Osteoblast (primary cell): Measurements from ENCODE around the gene IL5. TPM values are rescaled to one million over a fixed set of nuclear protein-coding genes. Genes with fewer than 3 reads are reported as not detected.

Experiments
- DNase-seq: peaks from one replicate; pipeline ENCODE4 v3.0.0; 2011; ENCODE audit warnings: low spot score, mixed read lengths; ENCODE audit not compliant: insufficient read length; ENCODE audit errors: missing footprints
- H2AFZ ChIP-seq: 2 replicates; pipeline ENCODE4 v1.6.0; 2011; ENCODE audit warnings: mild to moderate bottlenecking, low read length
- H3K27ac ChIP-seq: 2 replicates; pipeline ENCODE4 v1.5.1; 2011; ENCODE audit warnings: mild to moderate bottlenecking, low read depth, low read length, moderate library complexity
- H3K27me3 ChIP-seq: 2 replicates; pipeline ENCODE4 v1.6.0; 2012; ENCODE audit warnings: mild to moderate bottlenecking, control low read depth, inconsistent platforms, low read length, moderate library complexity; ENCODE audit not compliant: insufficient read depth
- H3K36me3 ChIP-seq: 2 replicates; pipeline ENCODE4 v1.5.1; 2011; ENCODE audit warnings: mild to moderate bottlenecking, low read length, control low read depth, moderate library complexity; ENCODE audit not compliant: insufficient read depth
- H3K4me1 ChIP-seq: 2 replicates; pipeline ENCODE4 v1.5.1; 2011; ENCODE audit warnings: mild to moderate bottlenecking, low read length, control low read depth, moderate library complexity; ENCODE audit not compliant: insufficient read depth
- H3K4me2 ChIP-seq: 2 replicates; pipeline ENCODE4 v1.6.0; 2011; ENCODE audit warnings: mild to moderate bottlenecking, low read length; ENCODE audit not compliant: insufficient read depth
- H3K4me3 ChIP-seq: fragments of 200-600 bp; sonication (generic); 3 replicates; pipeline ENCODE4 v1.5.1; 2012; ENCODE audit warnings: mild to moderate bottlenecking, low read length, inconsistent platforms; ENCODE audit not compliant: insufficient read depth
- H3K79me2 ChIP-seq: 2 replicates; pipeline ENCODE4 v1.6.0; 2012; ENCODE audit warnings: mild to moderate bottlenecking, low read length, control low read depth, inconsistent platforms; ENCODE audit not compliant: insufficient read depth
- H3K9me3 ChIP-seq: 2 replicates; pipeline ENCODE4 v1.5.1; 2011; ENCODE audit warnings: low read depth, low read length, control low read depth
- H4K20me1 ChIP-seq: 2 replicates; pipeline ENCODE4 v1.6.0; 2012; ENCODE audit warnings: mild to moderate bottlenecking, low read length, control low read depth; ENCODE audit not compliant: insufficient read depth
- CTCF ChIP-seq: IDR thresholded peaks from 2 replicates; pipeline ENCODE4 v1.5.1; 2011; ENCODE audit warnings: mild to moderate bottlenecking, low read depth, low read length, moderate library complexity; ENCODE audit errors: extremely low read depth
- total RNA-seq: library from RNA; depleted of rRNA; stranded (reverse); fragments of >200 nt; gene quantifications from 2 replicates; pipeline ENCODE4 v1.2.3, GENCODE V29; 2012

The IL5 gene
- not detected in 2 replicates for total RNA-seq

- no peaks in the 10 kb centered on the region for H3K4me1 ChIP-seq
- no peak for TF ChIP-seq CTCF
- H4K20me1 ChIP-seq: no peaks in the 10 kb centered on the region
- no peaks in the 10 kb centered on the region for H3K79me2 ChIP-seq
- H3K27ac ChIP-seq: no peak within 1 kb of the TSS
- no peak for DNase-seq
- H3K27me3 ChIP-seq: peaks cover 15% of the 10 kb centered on the region
- H3K4me2 ChIP-seq: no peak within 1 kb of the TSS
- H3K4me3 ChIP-seq: no peak within 1 kb of the TSS
- H2AFZ ChIP-seq: no peak within 1 kb of the TSS
- H3K36me3 ChIP-seq: no peaks in the 10 kb centered on the region
- no peaks in the 10 kb centered on the region for H3K9me3 ChIP-seq
Measured at GRCh38 chr5:132543472-132544201, at the start of gene IL5. Gene IL5 (minus strand): TSS chr5:132543522. CDS start chr5:132543478, 44 bp downstream.

GRCh38 chr5:132592521-132592920 lies 49.2 kb upstream of the IL5 start:
- no peak overlapping the region for H3K4me3 ChIP-seq
- TF ChIP-seq CTCF: no peak

GRCh38 chr5:132591145-132591544 lies 47.8 kb upstream of the IL5 start:
- Histone ChIP-seq H3K79me2 (no peaks in the 10 kb centered on the region), H3K4me1 (no peaks in the 10 kb centered on the region), H3K27me3 (no peaks in the 10 kb centered on the region), H3K36me3 (peaks cover 33% of the 10 kb centered on the region), H3K9me3 (no peaks in the 10 kb centered on the region), H3K4me2 (no peak overlapping the region), H3K27ac (no peak overlapping the region), H2AFZ (no peak overlapping the region), H3K4me3 (no peak overlapping the region), H4K20me1 (peaks cover 3% of the 10 kb centered on the region)
- peak; percentile 28 for TF ChIP-seq CTCF
- DNase-seq: no peak

More at GRCh38 chr5:132592521-132592920, 49.2 kb upstream of the IL5 start:
- peaks cover 3% of the 10 kb centered on the region for H4K20me1 ChIP-seq
- no peak overlapping the region for H3K4me2 ChIP-seq
- H3K36me3 ChIP-seq: peaks cover 45% of the 10 kb centered on the region
- H3K27ac ChIP-seq: no peak overlapping the region
- no peaks in the 10 kb centered on the region for H3K27me3 ChIP-seq
- no peaks in the 10 kb centered on the region for H3K79me2 ChIP-seq
- no peak for DNase-seq
- no peak overlapping the region for H2AFZ ChIP-seq
- H3K9me3 ChIP-seq: no peaks in the 10 kb centered on the region
- no peaks in the 10 kb centered on the region for H3K4me1 ChIP-seq

GRCh38 chr5:132589467-132589866 lies 46.1 kb upstream of the IL5 start:
- H3K27ac ChIP-seq: no peak overlapping the region
- H3K9me3 ChIP-seq: no peaks in the 10 kb centered on the region
- H3K4me1 ChIP-seq: no peaks in the 10 kb centered on the region
- H3K4me2 ChIP-seq: no peak overlapping the region
- no peak overlapping the region for H2AFZ ChIP-seq
- TF ChIP-seq CTCF: no peak
- no peak overlapping the region for H3K4me3 ChIP-seq
- peaks cover 3% of the 10 kb centered on the region for H4K20me1 ChIP-seq
- H3K36me3 ChIP-seq: peaks cover 26% of the 10 kb centered on the region
- no peak for DNase-seq
- no peaks in the 10 kb centered on the region for H3K79me2 ChIP-seq
- H3K27me3 ChIP-seq: no peaks in the 10 kb centered on the region
